HepG2 (cell line): ENCODE measurements around the gene PKD2L1. TPM values are rescaled to one million over a fixed set of nuclear protein-coding genes. Genes with fewer than 3 reads are reported as not detected.
A peak's percentile ranks its signal among the peaks of the same experiment; 100 is the strongest.

Experiments
- ATAC-seq: fragments of 200-7000 bp; cut with Tn5 transposase; 3 replicates; pipeline ENCODE4 v1.9.1; 2020; ENCODE audit warnings: mild to moderate bottlenecking, moderate library complexity
- BruUV-seq: library from RNA; stranded (reverse); fragments of 400-500 nt; replicated peaks from 2 replicates; lab custom pipeline; 2021; lab: Mats Ljungman, UMichigan
- CTCF ChIA-PET: fragments of 300-600 bp; formaldehyde crosslinking; extraction: SDS; loops from one replicate; lab custom pipeline; 2021; ENCODE audit warnings: low total read pairs, inconsistent platforms, low intra/inter-chr PET ratio; lab: Yijun Ruan, JAX
- POLR2A ChIA-PET: fragments of 350-600 bp; sonication (Branson Sonifier 250); formaldehyde crosslinking; loops from one replicate; lab custom pipeline; 2020; ENCODE audit warnings: antibody characterized with exemption, inconsistent platforms; lab: Yijun Ruan, JAX
- DNase-seq: peaks from one replicate; pipeline ENCODE4 v3.0.0-alpha.2; 2015; ENCODE audit warnings: low spot score
- FAIRE-seq: peaks from 3 replicates; lab custom pipeline; 2011; peaks lifted over from hg19 to GRCh38; lab: Jason Lieb, UNC
- H2AFZ ChIP-seq: one replicate; pipeline ENCODE4 v1.6.1; 2011; ENCODE audit warnings: low read length, inconsistent platforms
- H3K27ac ChIP-seq: fragments of 300-600 bp; 3 replicates; pipeline ENCODE4 v1.8.0; 2011; ENCODE audit warnings: mixed run types, mild to moderate bottlenecking, mixed read lengths, low read length, inconsistent platforms; ENCODE audit not compliant: insufficient read depth; ENCODE audit errors: extremely low read length
- H3K27me3 ChIP-seq, 2 experiments: fragments of 200-600 bp in 1 of 2; 2 replicates in 1 of 2; 3 replicates in 1 of 2; pipeline versions ENCODE4 v1.6.0 to v1.8.0; 2011; ENCODE audit warnings: low read length in 2 of 2, mild to moderate bottlenecking in 2 of 2, moderate library complexity in 2 of 2, inconsistent platforms in 1 of 2; ENCODE audit not compliant: insufficient read depth in 2 of 2, control insufficient read depth in 1 of 2
- H3K36me3 ChIP-seq, 2 experiments: fragments of 200-600 bp in 1 of 2; replicated peaks in 1 of 2; 2 replicates in 1 of 2; 3 replicates in 1 of 2; pipeline versions ENCODE4 v1.5.1 to v1.8.0; 2011; ENCODE audit warnings: low read length in 2 of 2, inconsistent platforms in 1 of 2; ENCODE audit not compliant: insufficient read depth in 2 of 2, control insufficient read depth in 1 of 2
- H3K4me1 ChIP-seq: 2 replicates; pipeline ENCODE4 v1.5.1; 2012; ENCODE audit warnings: low read length, inconsistent platforms; ENCODE audit not compliant: insufficient read depth
- H3K4me2 ChIP-seq: 2 replicates; pipeline ENCODE4 v1.6.0; 2011; ENCODE audit warnings: low read depth, low read length, inconsistent platforms
- H3K4me3 ChIP-seq, 3 experiments: fragments of 200-600 bp in 1 of 3; sonication (generic), shearing (Covaris generic) in 1 of 3; replicated peaks in 1 of 3; 2 replicates each; pipeline ENCODE4 v1.5.1; 2011 to 2016; ENCODE audit warnings: low read length in 3 of 3, inconsistent platforms in 2 of 3, low read depth in 2 of 3, mild to moderate bottlenecking in 2 of 3, control low read depth in 1 of 3, mixed read lengths in 1 of 3; ENCODE audit not compliant: insufficient read depth in 1 of 3
- H3K79me2 ChIP-seq: one replicate; pipeline ENCODE4 v1.6.1; 2011; ENCODE audit warnings: low read length, inconsistent platforms; ENCODE audit not compliant: insufficient read depth
- H3K9ac ChIP-seq: 2 replicates; pipeline ENCODE4 v1.6.0; 2011; ENCODE audit warnings: mild to moderate bottlenecking, low read depth, low read length, inconsistent platforms; ENCODE audit not compliant: insufficient read depth
- H3K9me3 ChIP-seq: 2 replicates; pipeline ENCODE4 v1.5.1; 2012; ENCODE audit warnings: mild to moderate bottlenecking, low read length
- H4K20me1 ChIP-seq: 2 replicates; pipeline ENCODE4 v1.6.0; 2011; ENCODE audit warnings: inconsistent platforms, mild to moderate bottlenecking, low read length, moderate library complexity; ENCODE audit not compliant: insufficient read depth
- BCL6 ChIP-seq: IDR thresholded peaks from 2 replicates; pipeline ENCODE4 v1.6.1; 2016; ENCODE audit warnings: missing genetic modification reagents, missing compliant biosample characterization
- CEBPB ChIP-seq: IDR thresholded peaks from 2 replicates; pipeline ENCODE4 v1.6.1; 2011; ENCODE audit warnings: low read depth, low read length, improper control_type of control experiment, borderline replicate concordance
- CEBPG ChIP-seq: IDR thresholded peaks from 2 replicates; pipeline ENCODE4 v1.6.1; 2016
- ERF ChIP-seq: IDR thresholded peaks from 2 replicates; pipeline ENCODE4 v1.6.1; 2018; ENCODE audit warnings: missing biosample characterization, missing genetic modification reagents
- HDAC1 ChIP-seq: sonication (generic); formaldehyde crosslinking; IDR thresholded peaks from 2 replicates; pipeline ENCODE4 v1.5.1; 2020; ENCODE audit warnings: mild to moderate bottlenecking, missing genetic modification reagents
- HNRNPH1 ChIP-seq: fragments of 200-400 bp; formaldehyde crosslinking; optimal IDR thresholded peaks from 2 replicates; pipeline ENCODE3; 2017; ENCODE audit warnings: mild to moderate bottlenecking, low read depth, low read length
- MEF2D ChIP-seq: sonication (generic); formaldehyde crosslinking; IDR thresholded peaks from 2 replicates; pipeline ENCODE4 v1.5.1; 2020; ENCODE audit warnings: mild to moderate bottlenecking, missing genetic modification reagents
- MXI1 ChIP-seq: IDR thresholded peaks from 3 replicates; pipeline ENCODE4 v1.6.1; 2012; ENCODE audit warnings: low read depth, low read length, inconsistent platforms, borderline replicate concordance
- NR3C1 ChIP-seq: sonication (generic); formaldehyde crosslinking; IDR thresholded peaks from 2 replicates; pipeline ENCODE4 v1.4.0; 2020; ENCODE audit warnings: missing genetic modification reagents
- NRL ChIP-seq: sonication (generic); formaldehyde crosslinking; IDR thresholded peaks from 2 replicates; pipeline ENCODE4 v1.5.0; 2020; ENCODE audit warnings: missing genetic modification reagents, mild to moderate bottlenecking, moderate library complexity, borderline replicate concordance
- POLR2A ChIP-seq, 2 experiments: IDR thresholded peaks; 2 replicates each; pipeline ENCODE4 v1.6.1; 2011; ENCODE audit warnings: low read depth in 2 of 2, low read length in 2 of 2, mild to moderate bottlenecking in 1 of 2, moderate library complexity in 1 of 2; ENCODE audit not compliant: insufficient read depth in 1 of 2
- SAP130 ChIP-seq: IDR thresholded peaks from 2 replicates; pipeline ENCODE4 v1.6.1; 2016; ENCODE audit warnings: low read depth
- SKI ChIP-seq: fragments of 450-650 bp; IDR thresholded peaks from one replicate; pipeline ENCODE4 v1.6.1; 2018; ENCODE audit warnings: mild to moderate bottlenecking; ENCODE audit not compliant: partially characterized antibody
- SYNCRIP ChIP-seq: fragments of 200-400 bp; formaldehyde crosslinking; IDR thresholded peaks from 2 replicates; pipeline ENCODE4 v1.6.1; 2018; ENCODE audit warnings: mild to moderate bottlenecking, low read depth, low read length; ENCODE audit not compliant: insufficient read depth
- TMF1 ChIP-seq: sonication (generic); formaldehyde crosslinking; IDR thresholded peaks from 2 replicates; pipeline ENCODE4 v1.8.1; 2022; ENCODE audit warnings: low read depth, missing genetic modification reagents
- ZFY ChIP-seq: sonication (generic); formaldehyde crosslinking; IDR thresholded peaks from 2 replicates; pipeline ENCODE4 v1.4.0; 2020; ENCODE audit warnings: missing genetic modification reagents
- ZNF34 ChIP-seq: sonication (generic); formaldehyde crosslinking; IDR thresholded peaks from 2 replicates; pipeline ENCODE4 v1.4.0; 2020; ENCODE audit warnings: mild to moderate bottlenecking, missing genetic modification reagents, borderline replicate concordance
- ZNF354B ChIP-seq: sonication (generic); formaldehyde crosslinking; IDR thresholded peaks from 2 replicates; pipeline ENCODE4 v1.8.0; 2022; ENCODE audit warnings: mild to moderate bottlenecking, missing genetic modification reagents
- ZSCAN25 ChIP-seq: sonication (generic); formaldehyde crosslinking; IDR thresholded peaks from 2 replicates; pipeline ENCODE4 v1.8.0; 2022; ENCODE audit warnings: mild to moderate bottlenecking, missing genetic modification reagents
- WGBS: methylation state at CpG from one replicate; pipeline ENCODE4 v1.1.6; 2017; ENCODE audit warnings: low lambda C conversion rate; 5-methylcytosine and 5-hydroxymethylcytosine counted together
- in situ Hi-C: cut with HindIII; loops from 2 replicates; pipeline ENCODE4 v1.10.0; 2017; ENCODE audit warnings: low pct_unique_long_range_greater_than_20kb; ENCODE audit not compliant: extremely low pct_ligation_motif_present
- intact Hi-C: fragments of 100-400 bp; cut with micrococcal nuclease; formaldehyde crosslinking; loops from one replicate; pipeline ENCODE4 v1.10.0; 2022; ENCODE audit not compliant: unreplicated experiment
- polyA plus RNA-seq, 8 experiments: library from polyadenylated mRNA; depleted of rRNA in 3 of 8; stranded (reverse) in 7 of 8; unstranded in 1 of 8; fragments of >200 nt; fragmentation: Illumina TruSeq in 4 of 8; extraction: Trizol in 4 of 8; gene quantifications; 2 replicates each; pipeline versions ENCODE4 v1.2.1 to v1.2.3, GENCODE V29; 2011 to 2016; ENCODE audit warnings: low read depth in 4 of 8, missing spikeins in 1 of 8, mixed read lengths in 1 of 8; ENCODE audit not compliant: insufficient read depth in 1 of 8
- total RNA-seq, 5 experiments: library from RNA; depleted of rRNA; stranded (reverse); fragments of >200 nt; fragmentation: Illumina TruSeq; extraction: Trizol; gene quantifications; 2 replicates each; pipeline ENCODE4 v1.2.3, GENCODE V29; 2016; ENCODE audit warnings: low read depth in 1 of 5
- TF ChIP-seq, protein P1 (sequence below): sonication (generic); formaldehyde crosslinking; IDR thresholded peaks from 2 replicates; pipeline ENCODE4 v1.5.0; 2020; ENCODE audit warnings: missing genetic modification reagents, mild to moderate bottlenecking, borderline replicate concordance
- TF ChIP-seq, protein P2 (sequence below), 2 experiments: sonication (generic) in 1 of 2; formaldehyde crosslinking in 1 of 2; IDR thresholded peaks; 2 replicates each; pipeline versions ENCODE4 v1.5.1 to v1.6.1; 2011 to 2020; ENCODE audit warnings: borderline replicate concordance in 1 of 2, low read depth in 1 of 2, low read length in 1 of 2, mild to moderate bottlenecking in 1 of 2, missing genetic modification reagents in 1 of 2, moderate library complexity in 1 of 2

PKD2L1 gene
- total and polyA plus RNA-seq, 2 of the 13 experiments (the other 11 are each of a cell fraction or from before 2014, with no cell fraction given), result 0.07 to 0.15 TPM

DNA sequence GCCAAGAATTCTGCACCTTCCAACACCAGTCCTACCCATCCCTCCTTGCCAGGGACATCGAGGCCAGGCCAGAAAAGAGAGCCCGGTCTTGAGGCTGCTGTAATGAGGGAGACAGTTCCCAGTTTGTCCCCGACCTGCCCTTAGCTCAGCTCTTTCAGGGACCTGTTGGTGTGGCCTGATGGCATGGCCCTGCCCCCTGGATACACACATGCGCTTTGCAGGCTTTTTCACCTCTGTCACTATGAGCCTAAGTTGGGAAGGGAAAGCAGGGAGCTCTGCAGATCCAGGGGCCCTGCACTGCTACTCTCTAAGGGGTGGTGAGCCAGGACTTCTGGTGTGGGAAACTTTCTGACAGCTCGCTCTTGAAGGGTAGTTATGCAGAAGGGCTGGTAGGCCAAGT, 19.1 kb upstream of the PKD2L1 start (continued):
- TF ChIP-seq, protein P1, sequence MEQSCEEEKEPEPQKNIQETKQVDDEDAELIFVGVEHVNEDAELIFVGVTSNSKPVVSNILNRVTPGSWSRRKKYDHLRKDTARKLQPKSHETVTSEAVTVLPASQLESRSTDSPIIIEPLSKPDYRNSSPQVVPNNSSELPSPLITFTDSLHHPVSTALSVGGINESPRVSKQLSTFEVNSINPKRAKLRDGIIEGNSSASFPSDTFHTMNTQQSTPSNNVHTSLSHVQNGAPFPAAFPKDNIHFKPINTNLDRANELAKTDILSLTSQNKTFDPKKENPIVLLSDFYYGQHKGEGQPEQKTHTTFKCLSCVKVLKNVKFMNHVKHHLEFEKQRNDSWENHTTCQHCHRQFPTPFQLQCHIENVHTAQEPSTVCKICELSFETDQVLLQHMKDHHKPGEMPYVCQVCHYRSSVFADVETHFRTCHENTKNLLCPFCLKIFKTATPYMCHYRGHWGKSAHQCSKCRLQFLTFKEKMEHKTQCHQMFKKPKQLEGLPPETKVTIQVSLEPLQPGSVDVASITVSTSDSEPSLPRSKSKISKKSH (CRISPR knock-in tag), result peak; percentile 66; the same call in 1 of the 2 replicates
- TF ChIP-seq ZNF354B, result no peak
- peak; percentile 55; the same call in 1 of the 2 replicates for TF ChIP-seq NRL
- no peak for TF ChIP-seq NR3C1 (CRISPR knock-in tag)
- TF ChIP-seq TMF1 (CRISPR knock-in tag), result peak; percentile 27; the same call in 1 of the 2 replicates

DNA sequence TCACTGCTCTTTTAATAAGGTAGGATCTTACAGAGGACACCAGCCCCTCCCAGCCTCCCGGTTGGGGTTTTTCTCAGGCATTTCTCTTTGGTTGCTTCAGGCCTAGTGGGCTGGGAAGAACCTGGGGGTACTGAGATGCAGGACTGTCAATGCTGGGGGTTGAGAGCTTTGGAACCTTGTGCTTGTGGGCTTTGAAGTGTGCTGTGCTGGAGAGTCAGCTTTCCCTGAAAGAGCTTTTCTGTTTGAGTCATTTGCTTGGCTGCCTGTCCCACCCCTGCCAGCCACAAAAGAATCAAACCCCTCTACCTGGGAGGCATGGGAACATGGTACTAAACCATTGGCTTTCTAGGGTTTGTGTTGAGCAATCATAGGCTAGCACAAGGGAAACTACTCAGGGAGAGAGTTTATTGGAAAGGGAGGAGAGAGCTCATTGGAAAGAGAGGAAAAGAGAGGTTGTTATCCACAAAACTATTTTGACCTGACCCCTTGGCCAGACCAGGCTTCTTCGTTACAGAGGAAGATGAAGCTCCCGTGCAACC, 18.4 kb upstream of the PKD2L1 start:
- peak overlapping the region; percentile 81 for H3K27ac ChIP-seq
- TF ChIP-seq SKI (no peak), CEBPB (peak; percentile 50; the same call in 1 of the 2 replicates), MEF2D (0 out of 2 replicates have a peak, but pooled peaks have one; percentile 41), ZFY (CRISPR knock-in tag) (0 out of 2 replicates have a peak, but pooled peaks have one; percentile 18), SYNCRIP (no peak), BCL6 (peak; percentile 82), ZNF34 (no peak), ZSCAN25 (CRISPR knock-in tag) (no peak), HDAC1 (CRISPR knock-in tag) (0 out of 2 replicates have a peak, but pooled peaks have one; percentile 26), SAP130 (CRISPR knock-in tag) (0 out of 2 replicates have a peak, but pooled peaks have one; percentile 0), ERF (CRISPR knock-in tag) (peak; percentile 7; the same call in 1 of the 2 replicates), CEBPG (CRISPR knock-in tag) (peak; percentile 56; the same call in 1 of the 2 replicates), MXI1 (no peak), HNRNPH1 (no peak), POLR2A (IDR thresholded peaks at IDR 0.05; ENCODE audit: insufficient read depth in 1 of 2, low read depth in 2 of 2, low read length in 2 of 2) (0 out of 4 replicates have a peak, but pooled peaks have one; percentile 8 to 15)
- TF ChIP-seq, protein P2, sequence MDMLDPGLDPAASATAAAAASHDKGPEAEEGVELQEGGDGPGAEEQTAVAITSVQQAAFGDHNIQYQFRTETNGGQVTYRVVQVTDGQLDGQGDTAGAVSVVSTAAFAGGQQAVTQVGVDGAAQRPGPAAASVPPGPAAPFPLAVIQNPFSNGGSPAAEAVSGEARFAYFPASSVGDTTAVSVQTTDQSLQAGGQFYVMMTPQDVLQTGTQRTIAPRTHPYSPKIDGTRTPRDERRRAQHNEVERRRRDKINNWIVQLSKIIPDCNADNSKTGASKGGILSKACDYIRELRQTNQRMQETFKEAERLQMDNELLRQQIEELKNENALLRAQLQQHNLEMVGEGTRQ (IDR thresholded peaks at IDR 0.05; ENCODE audit: low read depth, low read length), result no peak
- TF ChIP-seq, protein P2 (CRISPR knock-in tag; IDR thresholded peaks at IDR 0.05; ENCODE audit: borderline replicate concordance), result no peak

More for the DNA sequence above, 18.4 kb upstream of the PKD2L1 start:
- Histone ChIP-seq H3K4me2 (peak overlapping the region; percentile 83), H3K9ac (peak overlapping the region; percentile 89), H3K36me3 (peaks cover 20 to 53% of the 10 kb centered on the region in 2 experiments), H3K4me1 (peaks cover 66% of the 10 kb centered on the region), H3K27me3 (no peaks in the 10 kb centered on the region; a peak in 1 of 5 replicates), H4K20me1 (peaks cover 54% of the 10 kb centered on the region), H3K4me3 (peak overlapping the region; percentile 95 to 99 (median 95)), H2AFZ (no peak overlapping the region), H3K79me2 (peaks cover 71% of the 10 kb centered on the region), H3K9me3 (no peaks in the 10 kb centered on the region)
- in situ Hi-C loops (loop anchor here (25.0 kb wide), 1 partner anchor 539 kb away; no protein-coding TSS in a partner anchor), intact Hi-C loops (no loop called here)
- DNase-seq, result no peak
- FAIRE-seq, result no peak
- 16% methylated on average over 3 of the region's 3 CpGs for WGBS
- no peak for ATAC-seq
- BruUV-seq, result no TSS peak
- POLR2A ChIA-PET, result interaction anchor here (1.0 to 12.6 kb wide), 7 partner anchors 8 to 44 kb away, joined by 4 to 287 read pairs (median 7); no protein-coding TSS in a partner anchor
- CTCF ChIA-PET, result interaction anchor here (1.4 kb wide), 1 partner anchor 85 kb away, joined by 5 read pairs; no protein-coding TSS in a partner anchor
